ENCODE results near the gene FBRS.
"Not testable (repeated sequence)": the region's sequence is repeated elsewhere in the genome, so short reads cannot be mapped to it uniquely, and the experiment has no call there.

Gene FBRS

DNA sequence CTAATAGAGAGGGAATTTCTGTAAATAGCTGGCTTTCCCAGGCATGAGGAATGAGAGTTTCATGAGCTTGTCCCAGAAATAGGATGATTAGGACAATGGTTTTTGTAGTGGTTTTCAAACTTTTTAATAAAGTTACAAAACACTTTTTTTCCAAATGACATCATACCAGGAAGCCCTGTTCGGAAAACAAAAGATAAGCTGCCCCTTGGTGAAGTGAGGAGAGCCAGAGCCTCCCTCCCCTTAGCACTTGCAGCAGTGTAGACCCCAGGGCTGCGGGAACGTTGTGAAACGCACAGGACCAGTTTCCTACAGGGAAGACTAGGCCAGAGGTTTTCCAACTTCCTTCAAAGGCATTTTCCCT is 7.6 kb downstream of the FBRS start:
- DNase-seq = no peak

DNA sequence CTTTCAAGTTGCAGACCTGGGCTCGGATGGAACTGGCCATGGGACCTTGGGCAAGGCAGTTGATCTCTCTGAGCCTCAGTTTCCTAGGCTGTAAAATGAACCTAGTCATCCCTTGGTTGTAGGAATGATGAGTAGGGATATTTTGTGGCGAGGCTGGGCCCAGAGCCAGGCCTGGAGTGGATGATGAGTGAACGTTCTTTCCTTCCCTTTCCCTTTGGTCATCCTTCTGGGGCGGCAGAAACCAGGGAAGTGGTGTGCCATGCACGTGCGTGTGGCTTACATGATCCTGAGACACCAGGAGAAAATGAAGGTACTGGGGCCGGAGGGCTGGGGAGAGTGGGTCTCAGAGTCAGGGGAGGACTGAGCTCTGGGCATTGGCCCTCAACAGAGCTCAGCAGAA is 8.4 kb downstream of the FBRS start:
- DNase-seq = no peak

DNA sequence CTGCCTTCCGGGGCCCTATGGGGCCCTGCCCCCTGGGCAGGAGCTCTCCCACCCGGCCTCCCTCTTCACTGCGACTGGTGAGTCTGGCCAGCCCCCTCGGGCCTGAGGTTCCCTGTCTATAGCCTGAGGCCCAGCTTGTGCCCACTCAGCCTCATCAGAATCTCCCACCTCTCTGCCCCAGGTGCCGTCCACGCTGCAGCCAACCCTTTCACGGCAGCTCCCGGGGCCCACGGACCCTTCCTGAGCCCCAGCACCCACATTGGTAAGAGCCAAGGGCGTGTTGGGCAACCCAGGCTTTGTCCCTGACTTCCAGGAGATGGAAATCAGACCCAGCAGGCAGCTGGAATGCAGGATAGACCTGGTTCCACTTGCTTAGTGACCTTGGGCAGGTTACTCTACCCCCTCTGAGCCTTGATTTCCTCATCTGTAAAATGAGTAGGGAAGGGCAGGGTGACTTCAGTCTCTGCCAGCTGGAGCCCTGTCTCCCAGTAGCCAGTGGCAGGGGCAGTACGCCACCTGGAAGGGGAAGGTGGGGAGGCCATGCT is 9.2 kb downstream of the FBRS start:
- DNase-seq = no peak

DNA sequence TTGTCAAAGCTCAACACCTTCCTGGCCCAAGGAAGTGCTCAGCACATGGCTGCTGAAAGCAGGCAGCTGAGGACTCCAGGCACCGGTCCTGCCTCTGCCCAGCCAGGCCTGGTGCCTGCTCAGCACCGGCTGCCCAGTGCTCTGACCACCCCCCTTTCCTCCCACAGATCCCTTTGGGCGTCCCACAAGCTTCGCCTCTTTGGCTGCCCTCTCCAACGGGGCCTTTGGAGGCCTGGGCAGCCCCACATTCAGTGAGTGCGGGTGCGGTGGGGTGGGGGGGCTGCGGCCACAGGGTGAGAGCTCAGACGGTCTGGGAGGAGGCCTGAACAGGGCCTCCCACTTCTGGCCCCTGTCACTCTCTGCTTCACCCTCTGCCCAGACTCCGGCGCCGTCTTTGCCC is 10.2 kb downstream of the FBRS start:
- no peak for DNase-seq

DNA sequence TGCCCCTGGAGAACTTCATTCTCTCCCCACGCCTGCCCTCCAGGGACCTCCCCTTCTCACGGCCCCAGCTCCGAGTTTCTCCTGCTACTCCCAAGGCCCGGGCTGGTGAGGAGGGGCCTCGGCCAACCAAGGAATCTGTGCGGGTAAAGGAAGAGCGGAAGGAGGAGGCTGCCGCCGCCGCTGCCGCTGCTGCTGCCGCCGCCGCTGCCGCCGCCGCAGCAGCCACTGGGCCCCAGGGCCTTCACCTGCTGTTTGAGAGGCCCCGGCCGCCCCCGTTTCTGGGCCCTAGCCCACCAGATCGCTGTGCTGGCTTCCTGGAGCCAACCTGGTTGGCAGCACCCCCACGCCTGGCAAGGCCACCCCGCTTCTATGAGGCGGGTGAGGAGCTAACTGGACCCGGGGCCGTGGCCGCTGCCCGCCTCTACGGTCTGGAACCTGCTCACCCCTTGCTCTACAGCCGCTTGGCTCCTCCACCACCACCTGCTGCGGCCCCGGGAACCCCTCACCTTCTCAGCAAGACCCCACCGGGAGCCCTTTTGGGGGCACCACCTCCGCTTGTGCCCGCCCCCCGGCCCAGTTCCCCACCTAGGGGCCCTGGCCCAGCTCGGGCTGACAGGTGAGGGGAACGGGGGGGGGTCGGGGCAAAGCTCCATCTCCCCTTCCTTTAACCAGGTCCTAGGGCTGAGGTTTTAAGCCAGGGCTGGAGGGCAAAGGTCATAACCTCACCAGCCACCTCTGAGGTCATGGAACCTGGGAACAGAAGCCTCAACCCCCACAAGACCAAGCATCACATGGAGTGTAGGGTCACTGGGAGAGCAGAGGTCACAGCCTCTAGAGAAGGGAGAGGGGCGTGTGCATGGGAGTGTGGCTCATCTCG is 11.0 kb downstream of the FBRS start:
- DNase-seq = no peak

DNA sequence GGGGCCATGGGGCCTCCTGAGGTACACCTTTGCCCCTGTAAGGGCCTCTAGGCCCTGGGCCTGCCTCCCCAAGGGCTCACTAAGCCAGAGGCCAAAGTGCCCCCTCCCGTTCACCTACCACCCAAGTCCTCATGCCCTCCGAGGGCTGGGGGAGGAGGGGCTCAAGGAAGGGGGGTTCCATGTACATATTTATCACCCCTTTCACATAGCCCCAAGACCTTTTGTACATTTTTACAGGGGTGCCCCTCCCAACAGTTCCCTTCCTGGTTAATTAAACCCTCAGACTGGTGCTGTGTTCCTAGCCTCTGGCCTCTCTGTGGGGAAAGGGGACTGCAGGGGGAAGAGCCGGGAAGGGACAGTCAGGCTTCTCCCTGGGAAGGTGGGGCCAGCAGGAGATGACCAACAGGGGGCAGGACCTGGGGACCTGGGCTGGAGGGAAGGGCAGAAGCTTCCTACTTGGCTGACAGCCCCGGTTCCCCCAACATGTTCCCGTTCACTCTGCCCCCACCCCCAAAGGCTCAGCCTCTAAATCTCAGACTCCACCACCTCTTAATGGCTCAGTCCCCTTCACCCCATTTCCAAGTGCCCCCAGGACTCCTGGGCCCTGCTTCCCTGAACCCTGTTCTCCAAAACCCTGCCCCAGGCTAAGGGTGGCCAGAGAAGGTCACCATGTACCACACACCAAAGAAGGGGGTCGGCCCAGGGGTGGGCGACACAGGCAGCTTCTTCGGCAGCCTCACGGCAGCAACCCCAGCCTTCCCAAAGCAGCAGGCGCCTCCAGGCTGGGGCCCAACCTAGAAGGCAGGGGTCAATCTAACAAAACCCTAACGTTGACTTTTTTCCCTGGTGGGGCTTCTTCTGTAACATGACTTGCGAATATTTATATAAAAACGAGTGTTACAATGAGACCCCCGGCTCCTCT is 11.9 kb downstream of the FBRS start:
- no peak for DNase-seq

DNA sequence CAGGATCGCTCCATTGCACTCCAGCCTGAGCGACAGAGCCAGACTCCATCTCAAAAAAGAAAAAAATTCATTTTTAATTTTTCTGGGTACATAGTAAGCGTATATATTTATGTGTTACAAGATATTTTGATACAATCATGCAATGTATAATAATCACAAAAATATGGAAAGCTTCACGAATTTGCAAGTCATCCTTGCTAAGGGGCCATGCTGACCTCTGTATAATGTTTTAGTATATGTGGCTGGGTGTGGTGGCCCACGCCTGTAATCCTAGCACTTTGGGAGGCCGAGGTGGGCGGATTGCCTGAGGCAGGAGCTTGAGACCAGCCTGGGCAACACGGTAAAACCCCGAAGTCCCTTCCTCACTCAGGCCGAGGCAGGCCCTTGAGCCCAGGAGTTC is 16.9 kb downstream of the FBRS start:
- DNase-seq = no peak

DNA sequence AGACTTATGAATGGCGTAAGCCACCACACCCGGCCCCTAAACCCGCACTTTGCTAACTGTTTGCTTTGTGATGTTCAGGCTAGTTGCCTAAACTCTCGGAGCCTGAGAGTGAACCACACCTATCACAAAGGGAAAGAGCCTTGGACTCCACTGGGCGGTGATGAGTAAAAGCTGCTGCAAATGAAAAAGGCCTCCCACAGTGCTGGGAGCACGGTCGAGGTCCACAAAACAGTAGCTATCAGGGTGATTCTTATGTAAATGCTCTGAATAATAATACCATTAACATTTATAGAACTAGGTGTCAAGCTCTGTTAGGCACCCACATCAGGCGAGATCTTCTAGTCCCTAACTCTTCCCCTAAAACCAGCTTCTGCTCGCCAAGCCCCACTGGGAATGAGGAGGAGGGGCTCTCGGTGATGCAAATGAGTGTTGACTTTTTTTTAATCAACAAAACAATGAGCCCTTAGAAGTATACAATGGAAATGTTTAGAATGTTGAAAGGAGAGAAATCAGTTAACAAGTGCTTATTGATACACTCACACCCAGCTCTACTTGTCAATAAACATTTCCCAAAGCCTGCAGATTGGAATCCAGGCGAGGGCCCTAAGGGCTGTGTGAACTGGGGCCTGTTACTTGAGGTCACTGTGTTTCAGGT is 19.8 kb downstream of the FBRS start:
- no peak for DNase-seq

DNA sequence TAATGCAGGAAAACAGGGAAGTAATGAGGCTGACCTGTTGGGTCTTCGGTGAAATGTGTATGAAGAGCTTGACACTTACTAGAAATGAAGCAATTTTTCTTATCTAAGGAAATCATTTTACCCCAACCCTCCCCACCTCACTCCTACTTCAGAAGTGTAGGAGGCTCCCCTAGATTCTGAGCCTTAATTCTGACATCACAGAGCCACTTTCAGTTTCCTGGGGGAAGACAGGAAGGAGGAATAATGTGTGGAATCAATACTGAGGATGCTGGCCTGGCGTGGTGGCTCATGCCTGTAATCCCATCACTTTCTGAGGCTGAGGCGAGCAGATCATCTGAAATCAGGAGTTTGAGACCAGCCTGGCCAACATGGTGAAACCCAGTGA is 20.3 kb downstream of the FBRS start:
- no peak for DNase-seq

DNA sequence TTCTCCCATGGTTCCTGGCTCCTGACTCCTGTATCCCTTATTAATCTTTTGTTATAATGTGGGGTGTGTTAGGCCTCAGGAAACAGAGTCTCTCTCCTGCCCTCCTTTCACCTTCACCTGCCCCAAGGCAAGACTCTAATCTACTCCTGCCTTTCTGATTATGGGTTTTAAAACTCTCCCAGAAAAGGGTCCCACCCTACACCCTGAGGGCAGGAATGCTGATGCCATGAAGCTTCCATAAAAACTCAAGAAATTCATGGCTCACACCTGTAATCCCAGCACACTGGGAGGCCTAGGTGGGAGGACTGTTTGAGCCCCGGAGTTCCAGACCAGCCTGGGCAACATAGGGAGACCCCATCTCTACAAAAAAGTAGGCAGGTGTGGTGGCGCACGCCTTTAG is 22.1 kb downstream of the FBRS start:
- no peak for DNase-seq

DNA sequence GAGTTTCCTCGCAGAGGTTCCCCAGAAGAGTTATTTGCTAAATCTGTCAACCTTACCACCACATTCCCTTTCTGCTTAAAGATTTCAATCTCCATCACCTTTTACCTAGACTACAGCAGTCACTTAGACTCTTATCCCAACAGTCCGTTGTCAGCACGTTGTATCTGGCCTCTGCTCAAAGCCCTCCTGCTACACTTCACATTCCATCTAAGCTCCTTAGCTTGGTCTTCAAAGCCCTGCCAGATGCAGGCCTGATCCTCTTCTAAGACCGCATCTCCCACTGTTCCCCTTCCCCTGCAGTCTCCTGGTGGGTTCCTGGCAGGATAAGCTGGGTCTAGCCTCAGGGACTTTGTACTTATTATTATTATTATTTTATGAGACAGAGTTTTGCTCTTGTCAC is 30.5 kb downstream of the FBRS start:
- DNase-seq = no peak

DNA sequence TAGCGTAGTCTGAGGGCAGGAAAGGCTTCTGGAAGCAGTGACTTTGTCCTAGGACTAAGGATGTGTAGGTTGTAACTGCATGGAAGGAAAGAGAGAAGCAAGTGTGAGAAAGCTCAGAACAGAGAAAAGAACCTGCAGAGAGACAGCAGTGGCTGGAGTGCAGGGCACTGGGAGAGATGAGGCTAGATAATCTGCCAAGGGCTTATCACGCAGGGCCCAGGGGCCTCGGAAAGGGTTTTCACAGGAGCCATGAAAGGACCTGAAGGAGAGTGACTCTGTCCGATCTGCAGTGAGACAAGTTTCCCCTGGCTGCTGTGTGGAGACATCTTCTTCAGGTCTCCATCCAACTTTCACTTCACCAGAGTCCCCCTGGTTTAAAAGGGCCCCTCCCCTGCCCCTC is 33.7 kb downstream of the FBRS start:
- DNase-seq = no peak

DNA sequence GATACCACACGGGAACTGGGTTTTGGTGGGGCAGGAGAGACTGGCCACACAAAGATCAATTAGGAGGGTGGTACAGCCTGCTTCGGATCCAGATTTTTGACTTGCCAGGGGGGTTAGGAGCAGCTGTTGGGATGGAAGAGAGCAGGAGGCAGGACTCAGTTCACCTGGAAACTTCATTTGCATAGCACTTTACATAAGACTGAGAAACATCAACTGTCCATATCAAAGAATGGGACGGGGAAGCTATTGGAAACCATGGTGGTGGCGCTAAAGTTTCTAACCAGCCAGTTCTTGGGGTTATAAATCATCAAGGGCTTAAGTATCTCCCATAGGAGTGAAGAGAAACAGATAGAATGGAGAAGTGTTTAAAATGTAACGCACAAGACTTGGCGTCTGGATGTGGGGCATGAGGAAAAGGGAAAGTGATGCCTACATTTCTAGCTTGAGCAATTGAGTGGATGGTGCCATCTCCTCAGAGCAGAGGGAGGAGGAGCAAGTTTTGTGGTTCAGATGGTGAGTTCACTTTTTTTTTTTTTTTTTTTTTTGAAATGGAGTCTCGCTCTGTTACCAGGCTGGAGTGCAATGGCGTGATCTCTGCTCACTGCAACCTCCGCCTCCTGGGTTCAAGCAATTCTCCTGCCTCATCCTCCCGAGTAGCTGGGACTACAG is 34.3 kb downstream of the FBRS start:
- no peak for DNase-seq

DNA sequence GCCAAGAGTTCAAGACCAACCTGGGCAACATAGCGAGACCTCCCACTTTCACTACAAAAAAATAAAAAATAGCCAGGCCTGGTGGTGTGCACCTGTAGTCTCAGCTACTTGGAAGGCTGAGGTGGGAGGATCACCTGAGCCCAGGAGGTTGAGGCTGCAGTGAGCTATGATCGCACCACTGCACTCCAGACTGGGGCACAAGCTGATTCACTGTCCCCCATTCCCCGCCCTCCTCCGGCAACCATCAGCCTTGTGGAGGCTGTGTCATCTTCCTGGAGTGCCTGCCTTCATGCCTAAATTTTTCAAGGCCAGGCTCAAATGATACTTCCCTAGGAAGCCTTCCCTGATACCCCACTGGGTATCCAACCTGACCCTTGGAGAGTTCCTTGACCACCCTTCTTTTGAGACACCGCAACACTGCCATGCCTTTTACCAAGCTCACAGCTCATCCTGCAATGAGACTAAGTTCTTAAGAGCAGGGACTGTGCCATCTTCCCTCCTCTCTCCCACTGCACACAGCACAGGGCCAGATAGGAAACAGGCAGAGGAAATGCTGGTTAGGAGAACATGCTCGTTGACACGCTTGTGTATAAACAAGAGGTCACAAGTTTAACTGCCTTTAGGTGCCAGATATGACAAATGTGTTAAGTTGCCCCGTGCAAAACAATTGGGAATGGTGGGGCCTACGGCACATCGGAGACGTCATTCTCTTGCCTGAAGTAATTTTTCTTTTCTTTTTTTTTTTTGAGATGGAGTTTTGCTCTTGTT is 36.9 kb downstream of the FBRS start:
- DNase-seq = no peak

DNA sequence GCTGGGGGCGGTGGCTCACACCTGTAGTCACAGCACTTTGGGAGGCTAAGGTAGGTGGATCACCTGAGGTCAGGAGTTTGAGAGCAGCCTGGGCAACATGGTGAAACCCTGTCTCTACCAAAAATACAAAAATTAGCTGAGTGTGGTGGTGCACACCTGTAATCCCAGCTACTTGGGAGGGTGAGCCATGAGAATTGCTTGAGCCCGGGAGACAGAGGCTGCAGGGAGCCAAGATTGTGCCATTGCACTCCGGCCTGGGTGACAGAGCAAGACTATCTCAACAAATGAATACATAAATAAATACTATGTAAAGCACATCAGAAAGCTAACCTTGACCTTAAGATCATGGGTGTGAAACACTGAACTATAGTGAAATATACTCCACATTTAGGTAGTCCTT is 38.4 kb downstream of the FBRS start:
- DNase-seq = not testable (repeated sequence)

DNA sequence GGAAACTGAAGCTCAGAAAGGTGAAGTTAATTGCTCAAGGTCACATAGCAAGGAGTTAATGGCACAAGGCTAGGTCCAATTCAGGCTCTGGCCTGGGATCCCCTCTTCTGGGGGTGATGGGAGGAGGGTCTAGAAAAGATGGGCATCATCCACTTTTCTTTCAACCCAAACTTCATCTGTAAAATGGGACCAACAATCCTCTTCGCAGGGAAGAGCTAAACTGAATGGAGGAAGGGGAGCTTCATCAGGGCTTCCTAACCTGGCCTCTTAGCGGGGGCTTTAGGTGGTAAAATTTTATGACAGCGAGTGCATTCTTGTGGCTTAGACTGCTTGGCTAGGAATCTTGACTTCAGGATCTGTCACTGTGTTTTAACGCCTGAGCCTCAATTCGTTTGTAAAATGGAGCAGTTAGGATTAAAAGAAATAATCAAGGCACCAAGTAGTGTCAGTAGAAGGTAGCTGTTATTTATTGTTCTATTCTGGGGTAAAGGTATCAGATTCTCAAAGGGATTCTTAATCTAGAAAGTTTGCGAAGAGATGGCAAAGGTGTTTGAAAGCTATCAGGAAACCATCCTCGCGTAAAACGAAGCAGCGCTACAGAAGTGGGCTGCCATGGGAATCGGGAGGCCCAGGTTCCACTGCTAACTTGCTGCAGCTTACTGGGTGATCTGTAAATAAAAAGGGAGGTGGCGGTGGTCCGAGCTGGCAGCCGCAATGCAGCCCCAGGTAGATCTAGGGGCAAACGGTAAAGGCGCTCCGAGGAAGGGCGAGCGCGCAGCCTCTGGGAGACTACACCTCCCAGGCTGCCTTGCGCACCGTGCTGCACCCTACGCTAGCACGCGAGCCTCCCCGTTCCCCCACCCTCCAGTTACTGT is 39.3 kb downstream of the FBRS start:
- DNase-seq = peak; percentile 97

DNA sequence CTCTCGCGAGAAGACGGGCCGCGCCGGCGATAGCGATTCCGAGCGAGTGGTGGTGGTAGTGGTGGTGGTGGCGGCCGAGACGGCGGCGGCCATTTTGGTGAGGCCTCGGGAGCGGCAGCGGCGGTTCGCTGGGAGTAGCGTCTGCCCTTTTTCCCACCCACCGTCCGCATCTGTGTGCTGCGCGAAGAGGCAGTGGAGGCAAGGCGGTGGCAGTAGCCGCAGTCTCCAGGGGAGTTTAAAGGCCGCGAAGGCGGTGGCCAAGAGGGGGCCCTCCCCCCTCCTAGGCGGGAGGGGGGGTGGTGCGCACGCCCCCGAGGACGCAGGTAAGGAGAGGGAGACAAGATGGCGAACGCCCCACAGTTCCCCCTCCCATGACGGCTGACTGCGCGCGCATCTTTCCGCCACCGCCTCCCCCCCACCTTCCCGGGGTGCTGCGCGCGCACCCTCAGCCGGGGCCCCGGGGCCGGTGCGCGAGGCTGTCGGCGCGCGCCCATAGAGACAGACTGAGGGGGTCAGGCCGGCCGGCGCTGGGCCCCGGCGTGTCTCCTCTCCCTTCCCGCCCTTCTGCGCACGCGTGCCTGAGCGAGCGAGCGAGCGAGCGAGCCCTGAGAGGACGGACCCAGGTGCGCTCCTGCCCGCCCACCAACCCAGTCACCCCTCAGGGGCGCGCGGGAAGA is 40.0 kb downstream of the FBRS start:
- DNase-seq = peak; percentile 80

DNA sequence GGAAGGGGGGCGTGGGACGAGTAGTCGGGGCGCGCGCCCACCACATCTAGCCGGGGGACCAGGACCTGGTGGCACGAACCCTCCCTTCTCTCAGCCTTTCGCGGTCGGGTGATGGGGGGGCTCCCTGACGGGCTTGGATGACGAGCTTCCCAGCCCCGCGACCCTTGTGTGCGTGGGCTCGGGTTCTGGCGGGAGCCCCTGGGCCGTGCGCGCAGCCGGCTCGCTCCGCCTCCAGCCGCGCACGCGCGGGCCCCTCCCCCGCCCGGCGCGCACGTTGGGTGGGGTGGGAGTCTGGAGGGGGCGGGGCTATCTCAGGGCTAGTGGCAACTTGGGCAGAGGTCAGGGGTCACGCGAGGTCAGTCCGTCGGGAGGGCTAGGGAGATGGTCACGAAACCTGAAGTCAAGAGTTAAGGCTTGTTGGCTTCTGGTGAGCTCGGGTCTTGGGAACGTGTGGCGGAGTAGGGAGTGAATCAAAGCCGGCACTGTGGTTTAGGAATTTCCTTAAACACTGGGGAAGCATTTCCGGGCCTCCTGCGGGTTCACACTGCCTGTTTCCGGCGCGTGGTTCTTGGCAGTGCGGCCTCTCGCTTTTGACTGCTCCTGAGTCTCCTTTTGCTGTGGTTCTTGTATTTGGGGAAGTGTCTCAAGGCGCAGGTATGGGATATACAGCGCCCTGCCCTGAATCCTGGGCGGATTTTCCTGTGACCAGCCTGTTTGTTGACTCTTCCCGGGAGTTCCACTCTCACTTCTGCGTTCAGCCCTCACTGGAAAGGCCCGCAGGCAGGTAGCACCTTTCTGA is 40.8 kb downstream of the FBRS start, which contains the start of gene SRCAP:
Gene SRCAP (plus strand): TSS at position 356 of the 799 bp plus-strand sequence. CDS start 1,654 bp downstream, outside the sequence.
- peak; percentile 57 for DNase-seq

DNA sequence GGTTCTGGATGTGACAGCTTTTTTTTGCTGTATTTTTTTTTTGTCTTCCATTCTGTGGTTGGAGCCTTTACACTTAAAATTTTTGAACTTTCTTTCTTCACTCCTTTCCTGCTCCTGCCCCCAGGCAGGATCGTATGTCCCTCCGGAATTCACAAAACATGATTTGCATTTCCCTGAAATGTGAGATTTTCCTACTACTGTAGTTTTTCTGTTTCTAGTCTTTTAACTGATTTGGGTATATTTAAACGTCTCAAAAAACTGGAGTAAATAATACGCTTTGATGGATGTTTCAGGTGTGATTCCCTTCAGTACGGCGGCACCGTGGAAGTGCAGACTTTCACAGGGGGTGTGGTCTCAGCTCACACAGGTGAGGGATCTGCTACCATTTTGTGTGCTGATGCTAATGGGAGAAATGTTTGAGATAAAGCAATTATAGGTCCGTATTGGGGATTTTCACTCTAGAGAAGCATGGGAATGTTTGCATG is 41.4 kb downstream of the FBRS start:
- no peak for DNase-seq
